K562 (cell line): ENCODE data around the gene HRC. TPM values are rescaled to one million over a fixed set of nuclear protein-coding genes. Genes with fewer than 3 reads are reported as not detected.

Experiments
- BRCA1 ChIP-seq, 2 experiments: fragments of 450-650 bp in 1 of 2; sonication (generic) in 1 of 2; formaldehyde crosslinking in 1 of 2; IDR thresholded peaks; 2 replicates each; pipeline versions ENCODE4 v1.5.0 to v1.6.1; 2017 to 2020; ENCODE audit warnings: mild to moderate bottlenecking in 1 of 2, missing genetic modification reagents in 1 of 2
- CC2D1A ChIP-seq: fragments of 450-650 bp; IDR thresholded peaks from 2 replicates; pipeline ENCODE4 v1.6.1; 2017; ENCODE audit warnings: mild to moderate bottlenecking
- CHD4 ChIP-seq: fragments of 200-600 bp; sonication (generic); IDR thresholded peaks from 3 replicates; pipeline ENCODE4 v1.6.1; 2012; ENCODE audit warnings: low read depth, mild to moderate bottlenecking, mixed read lengths, low read length, inconsistent platforms; ENCODE audit not compliant: insufficient read depth, insufficient replicate concordance, poor library complexity, severe bottlenecking
- CREB1 ChIP-seq, 2 experiments: sonication (generic) in 1 of 2; formaldehyde crosslinking in 1 of 2; IDR thresholded peaks; 2 replicates each; pipeline versions ENCODE4 v1.6.1 to v1.8.0; 2012 to 2022; ENCODE audit warnings: inconsistent platforms in 1 of 2, mild to moderate bottlenecking in 1 of 2, missing genetic modification reagents in 1 of 2, moderate library complexity in 1 of 2
- E2F1 ChIP-seq: sonication (generic); formaldehyde crosslinking; IDR thresholded peaks from 2 replicates; pipeline ENCODE4 v1.8.1; 2023; ENCODE audit warnings: mild to moderate bottlenecking, missing genetic modification reagents, moderate library complexity
- ELF1 ChIP-seq: fragments of 200-800 bp; sonication (Bioruptor generic); IDR thresholded peaks from 2 replicates; pipeline ENCODE4 v1.6.1; 2016; ENCODE audit warnings: missing genetic modification characterization, missing compliant biosample characterization
- HINFP ChIP-seq: fragments of 450-650 bp; conservative IDR thresholded peaks from 2 replicates; pipeline ENCODE4 v1.6.1; 2016; ENCODE audit warnings: missing genetic modification characterization, low read depth, mild to moderate bottlenecking, control low read depth, missing compliant biosample characterization
- MEF2D ChIP-seq: conservative IDR thresholded peaks from 2 replicates; pipeline ENCODE4 v1.6.1; 2016; ENCODE audit warnings: low read depth, missing genetic modification characterization, missing compliant biosample characterization
- OTX1 ChIP-seq: fragments of 450-650 bp; formaldehyde crosslinking; IDR thresholded peaks from 2 replicates; pipeline ENCODE4 v1.4.0; 2022; ENCODE audit warnings: mild to moderate bottlenecking
- PRMT5 ChIP-seq: sonication (generic); formaldehyde crosslinking; IDR thresholded peaks from 2 replicates; pipeline ENCODE4 v1.5.0; 2020; ENCODE audit warnings: missing genetic modification reagents
- SPI1 ChIP-seq: IDR thresholded peaks from 2 replicates; pipeline ENCODE4 v1.6.1; 2011; ENCODE audit warnings: low read depth, low read length, control low read depth, borderline replicate concordance
- USF2 ChIP-seq: sonication (generic); formaldehyde crosslinking; IDR thresholded peaks from 2 replicates; pipeline ENCODE4 v1.5.0; 2020; ENCODE audit warnings: missing genetic modification reagents
- ZNF133 ChIP-seq: fragments of 250-450 bp; sonication (Bioruptor Pico); IDR thresholded peaks from 2 replicates; pipeline ENCODE4 v1.4.0; 2020; ENCODE audit warnings: mild to moderate bottlenecking
- ZNF280A ChIP-seq: fragments of 450-650 bp; IDR thresholded peaks from 2 replicates; pipeline ENCODE4 v1.6.1; 2018; ENCODE audit warnings: mild to moderate bottlenecking, low read depth; ENCODE audit not compliant: partially characterized antibody
- ZNF609 ChIP-seq: sonication (generic); formaldehyde crosslinking; IDR thresholded peaks from 2 replicates; pipeline ENCODE4 v1.8.1; 2023; ENCODE audit warnings: missing genetic modification reagents, mild to moderate bottlenecking, borderline replicate concordance
- polyA plus RNA-seq, 8 experiments: library from polyadenylated mRNA; depleted of rRNA in 4 of 8; stranded (reverse) in 5 of 8; unstranded in 3 of 8; fragments of >200 nt; fragmentation: Nextera tagmentation in 2 of 8; fragmentation: Illumina TruSeq in 1 of 8; extraction: Ambion mirVana in 2 of 8; extraction: Trizol in 1 of 8; gene quantifications; 2 replicates each; pipeline versions ENCODE4 v1.2.1 to v1.2.3, GENCODE V29; 2011 to 2014; ENCODE audit warnings: inconsistent platforms in 1 of 8, missing spikeins in 1 of 8
- total RNA-seq, 7 experiments: library from RNA; depleted of rRNA in 6 of 7; stranded (reverse); fragments of >200 nt in 6 of 7; fragmentation: Illumina TruSeq in 2 of 7; extraction: Trizol in 2 of 7; gene quantifications; 2 replicates each; pipeline versions ENCODE4 v1.2.1 to v1.2.3, GENCODE V29; 2011 to 2021; ENCODE audit warnings: low replicate concordance in 1 of 7

Gene HRC
- total and polyA plus RNA-seq, 9 of the 15 experiments (the other 6 are each of a cell fraction or from before 2014, with no cell fraction given): 0.66 to 18.7 (median 13.1) TPM

GRCh38 chr19:49151267-49152118, 3.7 kb downstream of the HRC start (continued):
- TF ChIP-seq E2F1 (CRISPR knock-in tag) (no peak; the same call in 1 of the 2 replicates), ZNF133 (CRISPR knock-in tag) (no peak), CC2D1A (no peak), ELF1 (no peak; the same call in 1 of the 2 replicates), MEF2D (tag) (0 out of 2 replicates have a peak, but pooled peaks have one; percentile 31), PRMT5 (CRISPR knock-in tag) (no peak), HINFP (tag) (no peak), OTX1 (CRISPR knock-in tag) (0 out of 2 replicates have a peak, but pooled peaks have one; percentile 36), BRCA1 (IDR thresholded peaks at IDR 0.05) (no peak), BRCA1 (CRISPR knock-in tag; IDR thresholded peaks at IDR 0.05) (no peak), ZNF280A (no peak), CREB1 (IDR thresholded peaks at IDR 0.05) (peak; percentile 25; the same call in 1 of the 2 replicates), CREB1 (CRISPR knock-in tag; IDR thresholded peaks at IDR 0.05) (peak; percentile 46; the same call in 1 of the 2 replicates), ZNF609 (CRISPR knock-in tag) (no peak), USF2 (CRISPR knock-in tag) (peak; percentile 92), CHD4 (no peak), SPI1 (peak; percentile 23; the same call in 1 of the 2 replicates)
